HEK293 (cell line): Measurements from ENCODE around the gene S100A7.

ENCODE experiments used
- CTCF ChIA-PET: fragments of 350-600 bp; formaldehyde crosslinking; extraction: SDS; loops from one replicate; lab custom pipeline; 2021; ENCODE audit warnings: antibody characterized with exemption; lab: Yijun Ruan, JAX
- POLR2A ChIA-PET: fragments of 300-600 bp; formaldehyde crosslinking; extraction: SDS; loops from one replicate; lab custom pipeline; 2020; ENCODE audit warnings: antibody characterized with exemption, inconsistent platforms; lab: Yijun Ruan, JAX
- H3K27ac ChIP-seq: fragments of 200-500 bp; sonication (Bioruptor generic); 2 replicates; pipeline ENCODE4 v1.5.1; 2014; ENCODE audit warnings: low read depth, low read length, control low read depth, inconsistent platforms; ENCODE audit errors: extremely low read depth
- H3K36me3 ChIP-seq, 2 experiments: fragments of 200-500 bp in 1 of 2; sonication (Bioruptor generic) in 1 of 2; 1 replicate in 1 of 2; 2 replicates in 1 of 2; pipeline ENCODE4 v1.5.1; 2014 to 2017; ENCODE audit warnings: inconsistent platforms in 2 of 2, low read length in 2 of 2; ENCODE audit not compliant: control insufficient read depth in 2 of 2, insufficient read depth in 1 of 2
- H3K4me1 ChIP-seq: fragments of 200-500 bp; sonication (Bioruptor generic); 2 replicates; pipeline ENCODE4 v1.5.1; 2014; ENCODE audit warnings: mild to moderate bottlenecking, low read length, inconsistent platforms; ENCODE audit not compliant: control insufficient read depth, insufficient read depth
- H3K4me3 ChIP-seq: 2 replicates; pipeline ENCODE4 v1.5.1; 2011; ENCODE audit warnings: low read depth, mild to moderate bottlenecking, control low read depth, low read length, moderate library complexity
- H3K9me3 ChIP-seq: fragments of 200-500 bp; sonication (Bioruptor generic); 2 replicates; pipeline ENCODE4 v1.5.1; 2014; ENCODE audit warnings: low read depth, low read length, inconsistent platforms; ENCODE audit not compliant: control insufficient read depth, insufficient read depth
- KLF8 ChIP-seq: fragments of 450-650 bp; formaldehyde crosslinking; IDR thresholded peaks from 2 replicates; pipeline ENCODE4 v1.5.1; 2016; ENCODE audit warnings: missing biosample characterization, missing genetic modification characterization
- PRDM1 ChIP-seq: fragments of 450-650 bp; formaldehyde crosslinking; IDR thresholded peaks from 2 replicates; pipeline ENCODE4; 2016; ENCODE audit warnings: missing biosample characterization, missing genetic modification characterization
- SCRT2 ChIP-seq: fragments of 450-650 bp; formaldehyde crosslinking; IDR thresholded peaks from 2 replicates; pipeline ENCODE4 v1.5.1; 2016; ENCODE audit warnings: missing biosample characterization, missing genetic modification characterization
- SP7 ChIP-seq: fragments of 450-650 bp; formaldehyde crosslinking; IDR thresholded peaks from 2 replicates; pipeline ENCODE4 v1.5.1; 2016; ENCODE audit warnings: missing biosample characterization, missing genetic modification characterization
- TRIM28 ChIP-seq: IDR thresholded peaks from 2 replicates; pipeline ENCODE4 v1.6.1; 2011; ENCODE audit warnings: low read length, control low read depth, borderline replicate concordance
- ZBTB17 ChIP-seq: fragments of 450-650 bp; formaldehyde crosslinking; IDR thresholded peaks from 2 replicates; pipeline ENCODE4 v1.5.1; 2016; ENCODE audit warnings: missing biosample characterization, missing genetic modification characterization
- ZEB2 ChIP-seq: fragments of 450-650 bp; formaldehyde crosslinking; IDR thresholded peaks from 2 replicates; pipeline ENCODE4 v1.5.1; 2016; ENCODE audit warnings: missing biosample characterization, missing genetic modification characterization
- ZFP3 ChIP-seq: fragments of 450-650 bp; formaldehyde crosslinking; IDR thresholded peaks from 2 replicates; pipeline ENCODE4 v1.5.1; 2016; ENCODE audit warnings: low read depth, missing biosample characterization, missing genetic modification characterization
- ZFP69B ChIP-seq: fragments of 450-650 bp; formaldehyde crosslinking; IDR thresholded peaks from 2 replicates; pipeline ENCODE4 v1.5.1; 2016; ENCODE audit warnings: missing biosample characterization, missing genetic modification characterization
- ZNF121 ChIP-seq: fragments of 450-650 bp; formaldehyde crosslinking; IDR thresholded peaks from 2 replicates; pipeline ENCODE4 v1.5.1; 2016; ENCODE audit warnings: missing biosample characterization, missing genetic modification characterization
- ZNF140 ChIP-seq: fragments of 450-650 bp; formaldehyde crosslinking; IDR thresholded peaks from 2 replicates; pipeline ENCODE4 v1.5.1; 2016; ENCODE audit warnings: missing biosample characterization, missing genetic modification characterization
- ZNF155 ChIP-seq: fragments of 450-650 bp; formaldehyde crosslinking; IDR thresholded peaks from 2 replicates; pipeline ENCODE4 v1.5.1; 2016; ENCODE audit warnings: missing biosample characterization, missing genetic modification characterization
- ZNF157 ChIP-seq: fragments of 450-650 bp; formaldehyde crosslinking; IDR thresholded peaks from 2 replicates; pipeline ENCODE4 v1.5.1; 2016; ENCODE audit warnings: missing biosample characterization, missing genetic modification characterization
- ZNF341 ChIP-seq: fragments of 450-650 bp; formaldehyde crosslinking; IDR thresholded peaks from 2 replicates; pipeline ENCODE4; 2016; ENCODE audit warnings: low read depth, missing biosample characterization, missing genetic modification characterization
- ZNF37A ChIP-seq: fragments of 450-650 bp; IDR thresholded peaks from 2 replicates; pipeline ENCODE4 v1.5.1; 2018; ENCODE audit warnings: missing biosample characterization, missing genetic modification characterization
- ZNF394 ChIP-seq: fragments of 450-650 bp; formaldehyde crosslinking; IDR thresholded peaks from 2 replicates; pipeline ENCODE4 v1.5.1; 2016; ENCODE audit warnings: missing biosample characterization, missing genetic modification characterization, mild to moderate bottlenecking, moderate library complexity, borderline replicate concordance
- ZNF521 ChIP-seq: fragments of 450-650 bp; formaldehyde crosslinking; IDR thresholded peaks from 2 replicates; pipeline ENCODE4 v1.5.1; 2017; ENCODE audit warnings: missing biosample characterization, mild to moderate bottlenecking, missing genetic modification characterization
- ZNF677 ChIP-seq: fragments of 450-650 bp; IDR thresholded peaks from 2 replicates; pipeline ENCODE4 v1.5.0; 2018; ENCODE audit warnings: missing biosample characterization, mild to moderate bottlenecking, missing genetic modification characterization, moderate library complexity
- TF ChIP-seq, protein P1 (sequence below): fragments of 450-650 bp; formaldehyde crosslinking; IDR thresholded peaks from 2 replicates; pipeline ENCODE4 v1.5.1; 2016; ENCODE audit warnings: missing biosample characterization, missing genetic modification characterization
- TF ChIP-seq, protein P2 (sequence below): fragments of 450-650 bp; formaldehyde crosslinking; IDR thresholded peaks from 2 replicates; pipeline ENCODE4 v1.5.1; 2017; ENCODE audit warnings: missing biosample characterization, mild to moderate bottlenecking, missing genetic modification characterization, moderate library complexity
- TF ChIP-seq, protein P3 (sequence below): fragments of 450-650 bp; formaldehyde crosslinking; IDR thresholded peaks from 2 replicates; pipeline ENCODE4 v1.5.1; 2016; ENCODE audit warnings: missing biosample characterization, missing genetic modification characterization
- TF ChIP-seq, protein P4 (sequence below): fragments of 450-650 bp; formaldehyde crosslinking; conservative IDR thresholded peaks from 2 replicates; pipeline ENCODE4 v1.5.1; 2016; ENCODE audit warnings: low read depth, missing biosample characterization, missing genetic modification characterization
- TF ChIP-seq, protein P5 (sequence below): fragments of 450-650 bp; formaldehyde crosslinking; IDR thresholded peaks from 2 replicates; pipeline ENCODE4 v1.5.1; 2016; ENCODE audit warnings: missing biosample characterization, missing genetic modification characterization
- TF ChIP-seq, protein P6 (sequence below): fragments of 450-650 bp; formaldehyde crosslinking; IDR thresholded peaks from 2 replicates; pipeline ENCODE4; 2016; ENCODE audit warnings: missing biosample characterization, missing genetic modification characterization

Gene S100A7

DNA sequence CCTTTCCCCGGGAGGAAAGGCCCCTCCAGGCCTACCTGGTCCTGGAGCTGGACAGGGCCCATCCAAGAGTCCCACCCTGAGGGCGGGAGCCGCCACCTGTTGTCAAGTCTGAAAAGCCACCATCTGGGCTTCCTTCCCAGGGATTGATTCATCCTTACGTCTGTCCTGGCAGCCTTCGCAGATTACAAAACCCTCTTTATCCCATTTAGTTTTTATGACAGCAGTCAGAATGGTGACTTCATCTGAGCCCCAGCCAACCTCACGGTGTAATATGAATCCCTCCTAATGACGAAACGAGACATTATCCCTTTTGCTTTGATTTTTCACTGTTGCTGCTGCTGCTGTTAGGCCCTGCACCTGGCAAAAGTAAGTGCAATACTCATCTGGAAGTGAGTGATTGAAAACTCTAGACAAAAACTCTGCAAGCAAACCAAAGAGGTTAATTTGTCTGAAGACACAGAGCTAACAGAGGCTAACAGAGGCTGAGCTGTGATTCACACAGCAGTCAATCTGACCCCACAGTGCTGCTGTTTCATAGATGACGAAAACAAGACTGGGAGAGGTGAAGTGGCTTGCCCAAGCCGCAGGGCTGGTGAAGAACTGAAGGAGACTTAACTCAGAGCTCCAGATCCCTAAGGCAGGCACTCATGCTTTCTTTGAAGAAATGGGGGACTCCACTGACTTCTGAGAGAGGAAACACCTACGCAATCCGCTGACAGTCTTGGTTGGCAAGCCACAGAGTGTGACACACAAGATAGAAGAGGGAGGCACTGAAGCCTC is 30.0 kb upstream of the S100A7 start:
- CTCF ChIA-PET: interaction anchor here (0.6 to 1.4 kb wide), 3 partner anchors 45 to 178 kb away, joined by 3 read pairs; partner anchors contain the start of genes PGLYRP3 and S100A6
- Histone ChIP-seq H3K4me1 (no peaks in the 10 kb centered on the region; the same call in 1 of the 2 replicates), H3K27ac (no peak overlapping the region), H3K9me3 (no peaks in the 10 kb centered on the region), H3K36me3 (no peaks in the 10 kb centered on the region), H3K4me3 (no peak overlapping the region)
- POLR2A ChIA-PET: interaction anchor here (1.2 kb wide), 1 partner anchor 144 kb away, joined by 3 read pairs; no protein-coding TSS in a partner anchor
- TF ChIP-seq ZNF157 (tag by site-specific recombination): no peak
- TF ChIP-seq SCRT2 (tag by site-specific recombination): peak; percentile 99
- peak; percentile 64 for TF ChIP-seq TRIM28
- TF ChIP-seq, protein P1, sequence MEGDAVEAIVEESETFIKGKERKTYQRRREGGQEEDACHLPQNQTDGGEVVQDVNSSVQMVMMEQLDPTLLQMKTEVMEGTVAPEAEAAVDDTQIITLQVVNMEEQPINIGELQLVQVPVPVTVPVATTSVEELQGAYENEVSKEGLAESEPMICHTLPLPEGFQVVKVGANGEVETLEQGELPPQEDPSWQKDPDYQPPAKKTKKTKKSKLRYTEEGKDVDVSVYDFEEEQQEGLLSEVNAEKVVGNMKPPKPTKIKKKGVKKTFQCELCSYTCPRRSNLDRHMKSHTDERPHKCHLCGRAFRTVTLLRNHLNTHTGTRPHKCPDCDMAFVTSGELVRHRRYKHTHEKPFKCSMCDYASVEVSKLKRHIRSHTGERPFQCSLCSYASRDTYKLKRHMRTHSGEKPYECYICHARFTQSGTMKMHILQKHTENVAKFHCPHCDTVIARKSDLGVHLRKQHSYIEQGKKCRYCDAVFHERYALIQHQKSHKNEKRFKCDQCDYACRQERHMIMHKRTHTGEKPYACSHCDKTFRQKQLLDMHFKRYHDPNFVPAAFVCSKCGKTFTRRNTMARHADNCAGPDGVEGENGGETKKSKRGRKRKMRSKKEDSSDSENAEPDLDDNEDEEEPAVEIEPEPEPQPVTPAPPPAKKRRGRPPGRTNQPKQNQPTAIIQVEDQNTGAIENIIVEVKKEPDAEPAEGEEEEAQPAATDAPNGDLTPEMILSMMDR (tag by site-specific recombination): no peak
- no peak for TF ChIP-seq ZNF521 (tag by site-specific recombination)
- TF ChIP-seq PRDM1 (tag by site-specific recombination): peak; percentile 74
- TF ChIP-seq ZFP3 (tag by site-specific recombination): no peak
- TF ChIP-seq, protein P2, sequence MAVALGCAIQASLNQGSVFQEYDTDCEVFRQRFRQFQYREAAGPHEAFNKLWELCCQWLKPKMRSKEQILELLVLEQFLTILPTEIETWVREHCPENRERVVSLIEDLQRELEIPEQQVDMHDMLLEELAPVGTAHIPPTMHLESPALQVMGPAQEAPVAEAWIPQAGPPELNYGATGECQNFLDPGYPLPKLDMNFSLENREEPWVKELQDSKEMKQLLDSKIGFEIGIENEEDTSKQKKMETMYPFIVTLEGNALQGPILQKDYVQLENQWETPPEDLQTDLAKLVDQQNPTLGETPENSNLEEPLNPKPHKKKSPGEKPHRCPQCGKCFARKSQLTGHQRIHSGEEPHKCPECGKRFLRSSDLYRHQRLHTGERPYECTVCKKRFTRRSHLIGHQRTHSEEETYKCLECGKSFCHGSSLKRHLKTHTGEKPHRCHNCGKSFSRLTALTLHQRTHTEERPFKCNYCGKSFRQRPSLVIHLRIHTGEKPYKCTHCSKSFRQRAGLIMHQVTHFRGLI (tag by site-specific recombination): no peak; the same call in 1 of the 2 replicates
- peak; percentile 70 for TF ChIP-seq ZFP69B (tag by site-specific recombination)
- peak; percentile 97 for TF ChIP-seq ZEB2 (tag by site-specific recombination)
- TF ChIP-seq ZNF341: no peak
- peak; percentile 45; the same call in 1 of the 2 replicates for TF ChIP-seq ZNF394 (tag by site-specific recombination)
- no peak for TF ChIP-seq ZNF677 (tag by site-specific recombination)
- TF ChIP-seq, protein P3, sequence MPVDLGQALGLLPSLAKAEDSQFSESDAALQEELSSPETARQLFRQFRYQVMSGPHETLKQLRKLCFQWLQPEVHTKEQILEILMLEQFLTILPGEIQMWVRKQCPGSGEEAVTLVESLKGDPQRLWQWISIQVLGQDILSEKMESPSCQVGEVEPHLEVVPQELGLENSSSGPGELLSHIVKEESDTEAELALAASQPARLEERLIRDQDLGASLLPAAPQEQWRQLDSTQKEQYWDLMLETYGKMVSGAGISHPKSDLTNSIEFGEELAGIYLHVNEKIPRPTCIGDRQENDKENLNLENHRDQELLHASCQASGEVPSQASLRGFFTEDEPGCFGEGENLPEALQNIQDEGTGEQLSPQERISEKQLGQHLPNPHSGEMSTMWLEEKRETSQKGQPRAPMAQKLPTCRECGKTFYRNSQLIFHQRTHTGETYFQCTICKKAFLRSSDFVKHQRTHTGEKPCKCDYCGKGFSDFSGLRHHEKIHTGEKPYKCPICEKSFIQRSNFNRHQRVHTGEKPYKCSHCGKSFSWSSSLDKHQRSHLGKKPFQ: no peak
- peak; percentile 71 for TF ChIP-seq ZBTB17
- peak; percentile 69 for TF ChIP-seq KLF8 (tag by site-specific recombination)
- TF ChIP-seq, protein P4, sequence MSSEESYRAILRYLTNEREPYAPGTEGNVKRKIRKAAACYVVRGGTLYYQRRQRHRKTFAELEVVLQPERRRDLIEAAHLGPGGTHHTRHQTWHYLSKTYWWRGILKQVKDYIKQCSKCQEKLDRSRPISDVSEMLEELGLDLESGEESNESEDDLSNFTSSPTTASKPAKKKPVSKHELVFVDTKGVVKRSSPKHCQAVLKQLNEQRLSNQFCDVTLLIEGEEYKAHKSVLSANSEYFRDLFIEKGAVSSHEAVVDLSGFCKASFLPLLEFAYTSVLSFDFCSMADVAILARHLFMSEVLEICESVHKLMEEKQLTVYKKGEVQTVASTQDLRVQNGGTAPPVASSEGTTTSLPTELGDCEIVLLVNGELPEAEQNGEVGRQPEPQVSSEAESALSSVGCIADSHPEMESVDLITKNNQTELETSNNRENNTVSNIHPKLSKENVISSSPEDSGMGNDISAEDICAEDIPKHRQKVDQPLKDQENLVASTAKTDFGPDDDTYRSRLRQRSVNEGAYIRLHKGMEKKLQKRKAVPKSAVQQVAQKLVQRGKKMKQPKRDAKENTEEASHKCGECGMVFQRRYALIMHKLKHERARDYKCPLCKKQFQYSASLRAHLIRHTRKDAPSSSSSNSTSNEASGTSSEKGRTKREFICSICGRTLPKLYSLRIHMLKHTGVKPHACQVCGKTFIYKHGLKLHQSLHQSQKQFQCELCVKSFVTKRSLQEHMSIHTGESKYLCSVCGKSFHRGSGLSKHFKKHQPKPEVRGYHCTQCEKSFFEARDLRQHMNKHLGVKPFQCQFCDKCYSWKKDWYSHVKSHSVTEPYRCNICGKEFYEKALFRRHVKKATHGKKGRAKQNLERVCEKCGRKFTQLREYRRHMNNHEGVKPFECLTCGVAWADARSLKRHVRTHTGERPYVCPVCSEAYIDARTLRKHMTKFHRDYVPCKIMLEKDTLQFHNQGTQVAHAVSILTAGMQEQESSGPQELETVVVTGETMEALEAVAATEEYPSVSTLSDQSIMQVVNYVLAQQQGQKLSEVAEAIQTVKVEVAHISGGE (tag by site-specific recombination): no peak
- TF ChIP-seq ZNF140 (tag by site-specific recombination): no peak
- TF ChIP-seq, protein P5, sequence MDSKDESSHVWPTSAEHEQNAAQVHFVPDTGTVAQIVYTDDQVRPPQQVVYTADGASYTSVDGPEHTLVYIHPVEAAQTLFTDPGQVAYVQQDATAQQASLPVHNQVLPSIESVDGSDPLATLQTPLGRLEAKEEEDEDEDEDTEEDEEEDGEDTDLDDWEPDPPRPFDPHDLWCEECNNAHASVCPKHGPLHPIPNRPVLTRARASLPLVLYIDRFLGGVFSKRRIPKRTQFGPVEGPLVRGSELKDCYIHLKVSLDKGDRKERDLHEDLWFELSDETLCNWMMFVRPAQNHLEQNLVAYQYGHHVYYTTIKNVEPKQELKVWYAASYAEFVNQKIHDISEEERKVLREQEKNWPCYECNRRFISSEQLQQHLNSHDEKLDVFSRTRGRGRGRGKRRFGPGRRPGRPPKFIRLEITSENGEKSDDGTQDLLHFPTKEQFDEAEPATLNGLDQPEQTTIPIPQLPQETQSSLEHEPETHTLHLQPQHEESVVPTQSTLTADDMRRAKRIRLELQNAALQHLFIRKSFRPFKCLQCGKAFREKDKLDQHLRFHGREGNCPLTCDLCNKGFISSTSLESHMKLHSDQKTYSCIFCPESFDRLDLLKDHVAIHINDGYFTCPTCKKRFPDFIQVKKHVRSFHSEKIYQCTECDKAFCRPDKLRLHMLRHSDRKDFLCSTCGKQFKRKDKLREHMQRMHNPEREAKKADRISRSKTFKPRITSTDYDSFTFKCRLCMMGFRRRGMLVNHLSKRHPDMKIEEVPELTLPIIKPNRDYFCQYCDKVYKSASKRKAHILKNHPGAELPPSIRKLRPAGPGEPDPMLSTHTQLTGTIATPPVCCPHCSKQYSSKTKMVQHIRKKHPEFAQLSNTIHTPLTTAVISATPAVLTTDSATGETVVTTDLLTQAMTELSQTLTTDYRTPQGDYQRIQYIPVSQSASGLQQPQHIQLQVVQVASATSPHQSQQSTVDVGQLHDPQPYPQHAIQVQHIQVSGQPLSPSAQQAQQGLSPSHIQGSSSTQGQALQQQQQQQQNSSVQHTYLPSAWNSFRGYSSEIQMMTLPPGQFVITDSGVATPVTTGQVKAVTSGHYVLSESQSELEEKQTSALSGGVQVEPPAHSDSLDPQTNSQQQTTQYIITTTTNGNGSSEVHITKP (tag by site-specific recombination): peak; percentile 89
- TF ChIP-seq ZNF121 (tag by site-specific recombination): no peak
- TF ChIP-seq ZNF155: no peak
- TF ChIP-seq ZNF37A (tag by site-specific recombination): no peak
- peak; percentile 92 for TF ChIP-seq SP7 (tag by site-specific recombination)
- TF ChIP-seq, protein P6, sequence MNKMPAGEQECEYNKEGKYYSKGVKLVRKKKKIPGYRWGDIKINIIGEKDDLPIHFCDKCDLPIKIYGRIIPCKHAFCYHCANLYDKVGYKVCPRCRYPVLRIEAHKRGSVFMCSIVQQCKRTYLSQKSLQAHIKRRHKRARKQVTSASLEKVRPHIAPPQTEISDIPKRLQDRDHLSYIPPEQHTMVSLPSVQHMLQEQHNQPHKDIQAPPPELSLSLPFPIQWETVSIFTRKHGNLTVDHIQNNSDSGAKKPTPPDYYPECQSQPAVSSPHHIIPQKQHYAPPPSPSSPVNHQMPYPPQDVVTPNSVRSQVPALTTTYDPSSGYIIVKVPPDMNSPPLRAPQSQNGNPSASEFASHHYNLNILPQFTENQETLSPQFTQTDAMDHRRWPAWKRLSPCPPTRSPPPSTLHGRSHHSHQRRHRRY: no peak
